Adrenal gland (tissue), 12 donors: Measurements from ENCODE around the gene APBB1. TPM values are rescaled to one million over a fixed set of nuclear protein-coding genes. Genes with fewer than 3 reads are reported as not detected.

Experiments used
- DNase-seq, 7 donors: peaks; one replicate each; pipeline ENCODE4 v3.0.0-alpha.2; 2019 to 2020
- H3K27ac ChIP-seq, 5 donors: fragments of 200-600 bp; sonication (generic) in 4 of 5; 1 replicate in 3 of 5; 2 replicates in 2 of 5; pipeline versions ENCODE4 v1.5.1 to v1.8.0; 2016 to 2020; ENCODE audit warnings: mild to moderate bottlenecking in 1 of 5
- H3K27me3 ChIP-seq: fragments of 200-600 bp; 2 replicates; pipeline ENCODE4 v1.8.0; 2021
- H3K36me3 ChIP-seq, 2 donors: fragments of 200-600 bp; replicated peaks in 1 of 2; 1 replicate in 1 of 2; 2 replicates in 1 of 2; pipeline versions ENCODE4 v1.5.1 to v1.8.0; 2018 to 2022
- H3K4me1 ChIP-seq, 2 donors: fragments of 200-600 bp; replicated peaks in 1 of 2; 1 replicate in 1 of 2; 2 replicates in 1 of 2; pipeline versions ENCODE4 v1.5.1 to v1.8.0; 2018 to 2021
- H3K4me3 ChIP-seq, 4 donors: fragments of 200-600 bp; sonication (generic) in 3 of 4; one replicate each; pipeline ENCODE4 v1.5.1; 2016 to 2018
- H3K9me3 ChIP-seq, 3 donors: fragments of 200-600 bp; sonication (generic) in 1 of 3; replicated peaks in 1 of 3; 1 replicate in 2 of 3; 2 replicates in 1 of 3; pipeline versions ENCODE4 v1.5.1 to v1.8.0; 2016 to 2021
- POLR2A ChIP-seq, 2 donors: fragments of 450-650 bp; IDR thresholded peaks; one replicate each; pipeline ENCODE4 v1.6.1; 2017; ENCODE audit warnings: antibody characterized with exemption in 2 of 2, mild to moderate bottlenecking in 2 of 2, moderate library complexity in 1 of 2
- WGBS, 4 donors: extraction: QIAGEN DNeasy Blood & Tissue Kit in 2 of 4; methylation state at CpG; one replicate each; pipeline versions ENCODE4 v1.1.5 to v1.1.7; 2013 to 2017; 5-methylcytosine and 5-hydroxymethylcytosine counted together
- intact Hi-C, 2 donors: fragments of 100-400 bp; cut with DNase I; formaldehyde crosslinking; loops; one replicate each; pipeline versions ENCODE4 v1.14.1 to v1.15.0; 2022 to 2023
- polyA plus RNA-seq, 3 donors: library from polyadenylated mRNA; stranded (reverse); fragments of 200-250 nt in 2 of 3; fragments of 350-450 nt in 1 of 3; fragmentation: Illumina TruSeq in 1 of 3; extraction: RNeasy Lipid Tissue Mini Kit (QIAGEN cat#74804) in 1 of 3; gene quantifications; one replicate each; pipeline ENCODE4 v1.2.3, GENCODE V29; 2013 to 2014
- total RNA-seq, 9 donors: library from RNA; depleted of rRNA in 4 of 9; stranded (reverse); fragments of >200 nt in 4 of 9; fragments of 120-200 nt in 1 of 9; fragmentation: NEBNext Ultra II Directional in 1 of 9; extraction: Animal tissue kit (Norgen Biotek cat#: 25700) in 1 of 9; gene quantifications; one replicate each; pipeline versions ENCODE4 v1.1.0 to v1.2.4, GENCODE V29; 2013 to 2023
- TF ChIP-seq, protein P1 (sequence below), 6 experiments: fragments of 450-650 bp in 4 of 6; fragments of 200-600 bp in 2 of 6; sonication (generic) in 1 of 6; IDR thresholded peaks; 1 replicate in 5 of 6; 2 replicates in 1 of 6; pipeline versions ENCODE4 v1.5.1 to v1.8.0; 2016 to 2021; ENCODE audit warnings: antibody characterized with exemption in 6 of 6, mild to moderate bottlenecking in 2 of 6, moderate library complexity in 1 of 6
- donor health status: healthy with polysubstance abuse.
- donor health status: Bipolar disorder and iron deficiency.
- donor health status: DM: yes; HTN: yes; CAD: no.
- donor health status: DM: no; HTN: no; CAD: no.
- donor health status: DM: no; HTN: no; CAD: no.
- donor health status: DM: yes; HTN: yes; CAD: no.

APBB1 gene
- total and polyA plus RNA-seq, 12 donors: 27.2 to 72.4 (median 50.5) TPM

DNA sequence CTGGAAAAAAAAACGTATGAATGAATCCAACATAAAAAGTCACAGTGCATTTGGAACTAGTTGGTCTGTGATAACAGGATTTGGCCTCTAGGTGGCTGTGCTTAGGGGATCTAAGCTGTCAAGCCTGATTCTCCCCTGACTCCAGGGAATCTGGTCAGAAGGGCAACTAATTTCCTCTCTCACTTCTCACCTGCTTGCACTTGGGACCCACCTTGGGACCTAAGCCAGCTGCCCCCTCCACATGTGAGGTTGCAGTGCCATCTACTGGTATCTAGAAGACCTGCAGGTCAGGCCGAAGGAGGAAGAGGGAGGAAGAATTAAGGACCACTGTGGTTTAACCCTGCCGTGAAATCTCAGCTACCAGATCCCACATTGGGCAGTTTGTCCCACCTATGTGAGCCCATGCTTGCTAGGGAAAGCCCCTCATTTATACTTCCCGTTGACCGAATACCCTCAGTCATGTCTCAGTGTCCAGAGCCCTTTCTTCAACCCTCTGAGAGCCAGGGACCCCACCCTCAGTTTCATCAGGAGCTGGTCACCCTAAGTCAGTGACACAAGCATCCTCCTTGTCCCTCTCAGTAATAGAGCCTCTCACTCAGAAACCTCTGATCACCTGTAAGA, 65.4 kb downstream of the APBB1 start:
- Histone ChIP-seq H3K36me3 (no peaks in the 10 kb centered on the region), H3K4me3 (no peak overlapping the region), H3K9me3 (no peaks in the 10 kb centered on the region), H3K27ac (no peak overlapping the region), H3K27me3 (no peaks in the 10 kb centered on the region), H3K4me1 (peaks cover 0 to 9% of the 10 kb centered on the region in 2 donors)
- intact Hi-C loops: loop anchor here (5.0 to 10.0 kb wide), 3 partner anchors 36 to 331 kb away; no protein-coding TSS in a partner anchor
- no peak for TF ChIP-seq POLR2A (IDR thresholded peaks at IDR 0.05)
- TF ChIP-seq, protein P1, sequence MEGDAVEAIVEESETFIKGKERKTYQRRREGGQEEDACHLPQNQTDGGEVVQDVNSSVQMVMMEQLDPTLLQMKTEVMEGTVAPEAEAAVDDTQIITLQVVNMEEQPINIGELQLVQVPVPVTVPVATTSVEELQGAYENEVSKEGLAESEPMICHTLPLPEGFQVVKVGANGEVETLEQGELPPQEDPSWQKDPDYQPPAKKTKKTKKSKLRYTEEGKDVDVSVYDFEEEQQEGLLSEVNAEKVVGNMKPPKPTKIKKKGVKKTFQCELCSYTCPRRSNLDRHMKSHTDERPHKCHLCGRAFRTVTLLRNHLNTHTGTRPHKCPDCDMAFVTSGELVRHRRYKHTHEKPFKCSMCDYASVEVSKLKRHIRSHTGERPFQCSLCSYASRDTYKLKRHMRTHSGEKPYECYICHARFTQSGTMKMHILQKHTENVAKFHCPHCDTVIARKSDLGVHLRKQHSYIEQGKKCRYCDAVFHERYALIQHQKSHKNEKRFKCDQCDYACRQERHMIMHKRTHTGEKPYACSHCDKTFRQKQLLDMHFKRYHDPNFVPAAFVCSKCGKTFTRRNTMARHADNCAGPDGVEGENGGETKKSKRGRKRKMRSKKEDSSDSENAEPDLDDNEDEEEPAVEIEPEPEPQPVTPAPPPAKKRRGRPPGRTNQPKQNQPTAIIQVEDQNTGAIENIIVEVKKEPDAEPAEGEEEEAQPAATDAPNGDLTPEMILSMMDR (IDR thresholded peaks at IDR 0.05): peak; percentile 75 to 97 (median 94)
- peak; percentile 16 to 68 (median 48) for DNase-seq
- WGBS, 4 donors: 0 to 5% (median 2%) methylated on average over 4 to 5 of the region's 5 CpGs

DNA sequence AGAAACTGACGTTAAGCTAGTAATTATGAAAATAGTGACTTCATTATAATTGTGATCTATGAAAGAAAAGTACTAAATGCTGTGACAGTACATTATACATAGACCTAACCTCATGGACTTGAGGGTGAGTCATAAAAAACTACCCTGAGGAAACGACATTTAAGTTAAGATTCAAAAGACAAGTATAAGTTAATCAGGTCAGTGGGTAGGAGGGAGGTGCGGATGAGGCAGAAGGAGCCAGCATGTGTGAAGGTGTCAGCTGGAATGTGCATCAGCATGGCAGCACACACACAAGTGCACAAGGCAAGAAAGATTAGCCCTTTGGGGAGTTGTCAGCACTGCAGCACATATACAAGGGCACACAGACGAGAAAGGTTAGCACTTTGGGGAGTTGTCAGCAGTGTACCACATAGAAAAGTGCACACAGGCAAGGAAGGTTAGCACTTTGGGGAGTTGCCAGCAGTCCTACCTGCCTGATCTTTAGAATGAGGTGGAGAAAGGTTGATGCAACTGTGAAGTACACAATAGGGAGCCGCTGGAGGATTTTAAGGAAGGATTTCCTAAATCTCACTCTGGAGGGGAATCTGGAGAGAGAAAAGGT, 67.0 kb downstream of the APBB1 start:
- intact Hi-C loops: loop anchor here (5.0 to 10.0 kb wide), 3 partner anchors 35 to 330 kb away; no protein-coding TSS in a partner anchor
- no peaks in the 10 kb centered on the region for H3K9me3 ChIP-seq
- no peak for DNase-seq
- no peak overlapping the region for H3K4me3 ChIP-seq
- H3K27ac ChIP-seq: no peak overlapping the region
- 58 to 75% (median 65%) methylated on average over 5 of the region's 5 CpGs for WGBS, 4 donors
- no peaks in the 10 kb centered on the region for H3K36me3 ChIP-seq
- no peak for TF ChIP-seq POLR2A (IDR thresholded peaks at IDR 0.05)
- TF ChIP-seq, protein P1 (IDR thresholded peaks at IDR 0.05): no peak
- peaks cover 0 to 8% of the 10 kb centered on the region in 2 donors for H3K4me1 ChIP-seq
- no peaks in the 10 kb centered on the region for H3K27me3 ChIP-seq

DNA sequence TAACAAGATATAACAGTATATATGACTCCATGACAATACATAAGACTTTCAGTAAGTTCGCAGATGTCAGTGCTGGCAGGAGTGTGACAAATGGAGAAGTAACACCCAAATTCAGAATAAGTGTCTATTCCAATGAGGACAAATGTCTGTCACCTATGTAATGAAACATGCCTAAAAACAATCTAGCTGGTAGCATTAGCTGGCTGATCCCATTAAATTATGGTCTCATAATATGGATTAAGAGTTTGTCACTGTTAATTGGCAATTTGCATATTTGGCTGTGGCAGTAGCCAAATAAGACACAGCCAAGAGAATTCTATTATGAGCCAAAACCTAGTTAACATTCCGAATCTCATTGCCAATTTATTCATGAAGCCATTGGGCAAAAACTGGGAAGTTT, 68.4 kb downstream of the APBB1 start:
- H3K27ac ChIP-seq: no peak overlapping the region
- no peak for DNase-seq
- intact Hi-C loops: loop anchor here (5.0 to 10.0 kb wide), 3 partner anchors 33 to 328 kb away; no protein-coding TSS in a partner anchor
- no peaks in the 10 kb centered on the region for H3K36me3 ChIP-seq
- no peak overlapping the region for H3K4me3 ChIP-seq
- TF ChIP-seq POLR2A (IDR thresholded peaks at IDR 0.05): no peak
- TF ChIP-seq, protein P1 (IDR thresholded peaks at IDR 0.05): no peak
- H3K4me1 ChIP-seq: no peaks in the 10 kb centered on the region
- H3K27me3 ChIP-seq: no peaks in the 10 kb centered on the region
- H3K9me3 ChIP-seq: no peaks in the 10 kb centered on the region
- WGBS, 4 donors: 74 to 81% (median 78%) methylated on average over 2 of the region's 2 CpGs

DNA sequence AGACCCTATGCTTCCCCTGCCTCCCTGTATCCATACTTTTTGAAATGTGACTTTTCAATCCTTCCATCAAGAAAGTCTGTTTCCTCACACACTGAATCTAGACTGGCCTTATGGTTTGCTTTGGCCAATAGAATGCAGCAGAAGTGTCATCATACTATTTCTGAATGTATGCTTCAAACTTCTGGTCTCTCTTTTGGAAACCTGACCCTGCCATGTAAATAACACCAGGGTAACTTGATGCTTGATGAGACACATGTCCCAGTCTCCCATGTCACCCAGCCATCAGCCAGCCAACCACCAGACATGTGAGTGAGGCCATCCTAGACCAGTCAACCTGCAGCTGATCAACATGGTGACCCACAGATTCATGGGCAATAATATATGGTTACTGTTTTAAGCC, 68.9 kb downstream of the APBB1 start:
- intact Hi-C loops: loop anchor here (5.0 to 10.0 kb wide), 3 partner anchors 33 to 328 kb away; no protein-coding TSS in a partner anchor
- no peaks in the 10 kb centered on the region for H3K4me1 ChIP-seq
- no peak overlapping the region for H3K4me3 ChIP-seq
- TF ChIP-seq, protein P1 (IDR thresholded peaks at IDR 0.05): no peak
- no peak for TF ChIP-seq POLR2A (IDR thresholded peaks at IDR 0.05)
- no peak overlapping the region for H3K27ac ChIP-seq
- H3K9me3 ChIP-seq: no peaks in the 10 kb centered on the region
- no peaks in the 10 kb centered on the region for H3K36me3 ChIP-seq
- no peaks in the 10 kb centered on the region for H3K27me3 ChIP-seq
- no peak for DNase-seq
